ENCODE results near the gene MLC1.

DNA sequence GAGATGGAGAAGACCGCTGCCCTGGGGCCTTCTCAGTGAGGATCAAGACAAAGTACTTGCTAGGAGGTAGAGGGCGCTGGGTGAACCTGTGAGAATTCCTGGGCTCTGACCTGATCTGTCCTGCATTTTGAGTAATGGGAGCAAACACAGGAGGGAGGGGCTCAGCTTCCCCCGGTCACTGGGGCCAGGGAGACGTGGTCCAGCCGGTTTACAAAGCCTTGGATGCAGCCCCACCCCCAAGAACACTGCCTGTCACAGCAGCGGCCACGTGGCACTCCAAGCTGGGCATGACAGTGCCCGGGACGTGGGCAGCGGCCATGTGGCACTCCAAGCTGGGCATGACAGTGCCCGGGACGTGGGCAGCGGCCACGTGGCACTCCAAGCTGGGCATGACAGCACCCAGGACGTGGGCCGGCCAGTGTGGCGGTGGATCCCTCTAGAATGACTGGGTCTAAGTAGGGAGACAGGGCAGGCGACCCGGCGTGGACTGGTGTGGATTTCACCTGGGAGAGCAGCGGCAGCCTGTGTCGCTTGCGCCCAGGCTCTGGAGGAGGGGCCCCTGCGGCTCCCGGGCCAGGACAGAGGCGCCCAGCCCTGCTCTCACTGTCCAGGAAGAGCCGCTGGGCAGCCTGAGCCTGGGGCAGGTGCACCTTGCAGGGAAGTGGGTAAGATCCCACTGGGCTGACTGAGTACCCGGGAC, 24.6 kb downstream of the MLC1 start:
- TF ChIP-seq, protein P1, sequence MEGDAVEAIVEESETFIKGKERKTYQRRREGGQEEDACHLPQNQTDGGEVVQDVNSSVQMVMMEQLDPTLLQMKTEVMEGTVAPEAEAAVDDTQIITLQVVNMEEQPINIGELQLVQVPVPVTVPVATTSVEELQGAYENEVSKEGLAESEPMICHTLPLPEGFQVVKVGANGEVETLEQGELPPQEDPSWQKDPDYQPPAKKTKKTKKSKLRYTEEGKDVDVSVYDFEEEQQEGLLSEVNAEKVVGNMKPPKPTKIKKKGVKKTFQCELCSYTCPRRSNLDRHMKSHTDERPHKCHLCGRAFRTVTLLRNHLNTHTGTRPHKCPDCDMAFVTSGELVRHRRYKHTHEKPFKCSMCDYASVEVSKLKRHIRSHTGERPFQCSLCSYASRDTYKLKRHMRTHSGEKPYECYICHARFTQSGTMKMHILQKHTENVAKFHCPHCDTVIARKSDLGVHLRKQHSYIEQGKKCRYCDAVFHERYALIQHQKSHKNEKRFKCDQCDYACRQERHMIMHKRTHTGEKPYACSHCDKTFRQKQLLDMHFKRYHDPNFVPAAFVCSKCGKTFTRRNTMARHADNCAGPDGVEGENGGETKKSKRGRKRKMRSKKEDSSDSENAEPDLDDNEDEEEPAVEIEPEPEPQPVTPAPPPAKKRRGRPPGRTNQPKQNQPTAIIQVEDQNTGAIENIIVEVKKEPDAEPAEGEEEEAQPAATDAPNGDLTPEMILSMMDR (conservative IDR thresholded peaks at IDR 0.05; ENCODE audit: low read length), result no peak; the same call in 1 of the 2 replicates
- TF ChIP-seq EZH2phosphoT487 (IDR thresholded peaks at IDR 0.05; ENCODE audit: borderline replicate concordance, low read depth, low read length), result no peak

Measured in OCI-LY7 (cell line).